ENCODE data around the gene PAX5. TPM values are rescaled to one million over a fixed set of nuclear protein-coding genes. Genes with fewer than 3 reads are reported as not detected.

The PAX5 gene
- total RNA-seq, 3 donors from 2014 or later, result 1.2 to 8.6 (median 1.7) TPM

DNA sequence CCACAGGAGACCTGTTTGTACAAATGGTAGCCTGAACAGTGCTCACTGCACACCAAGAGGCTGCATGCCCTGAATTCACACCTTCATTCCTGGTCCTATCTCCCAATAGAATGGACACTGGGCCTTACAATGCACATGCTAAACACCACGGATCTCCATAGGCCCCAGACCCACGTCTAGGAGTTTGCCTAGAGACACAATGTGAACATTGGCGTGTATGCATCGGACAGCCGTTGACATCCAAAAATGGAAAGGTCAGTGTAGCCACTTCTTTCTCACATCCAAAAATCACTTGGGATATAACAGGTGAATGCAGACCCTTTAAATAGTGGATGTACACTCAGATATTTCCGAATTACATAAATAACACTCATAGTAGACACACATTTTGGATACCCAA is 927 bp downstream of the PAX5 start:
- peak overlapping the region; percentile 59 for H3K4me3 Mint-ChIP-seq

DNA sequence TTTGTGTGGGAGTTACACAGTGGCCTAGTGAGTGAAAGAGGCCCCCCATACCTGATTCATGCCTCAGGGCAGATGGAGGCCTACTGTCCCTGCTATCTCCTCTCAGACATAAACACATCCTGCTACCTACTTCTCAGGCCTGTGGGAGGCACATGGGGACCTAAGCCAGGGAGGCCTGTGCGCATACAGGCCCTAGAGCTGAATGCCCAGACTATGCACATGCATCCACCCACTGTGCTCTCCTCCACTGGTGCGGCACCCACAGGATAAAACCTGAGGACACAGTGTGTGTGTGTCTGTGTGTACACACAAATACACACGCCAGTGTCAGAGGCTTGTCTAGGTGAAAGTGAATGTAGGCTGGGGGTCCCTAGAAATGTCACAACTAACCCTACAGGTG is 1.4 kb downstream of the PAX5 start:
- no peaks in the 10 kb centered on the region for H3K9me3 Mint-ChIP-seq
- peak overlapping the region; percentile 21 for H3K4me3 Mint-ChIP-seq
- peaks cover 6% of the 10 kb centered on the region for H3K36me3 Mint-ChIP-seq (ENCODE audit: insufficient read depth)
- peaks cover 58% of the 10 kb centered on the region for H3K4me1 Mint-ChIP-seq (ENCODE audit: low read depth)
- peaks cover 93% of the 10 kb centered on the region for H3K27me3 Mint-ChIP-seq (ENCODE audit: low read depth)
- DNase-seq, result no peak
- no peak for ATAC-seq

More for the DNA sequence above, 927 bp downstream of the PAX5 start:
- H3K4me1 Mint-ChIP-seq (ENCODE audit: low read depth), result peaks cover 56% of the 10 kb centered on the region
- peaks cover 6% of the 10 kb centered on the region for H3K36me3 Mint-ChIP-seq (ENCODE audit: insufficient read depth)
- H3K27me3 Mint-ChIP-seq (ENCODE audit: low read depth), result peaks cover 93% of the 10 kb centered on the region
- ATAC-seq, result no peak
- H3K9me3 Mint-ChIP-seq, result no peaks in the 10 kb centered on the region
- no peak for DNase-seq

DNA sequence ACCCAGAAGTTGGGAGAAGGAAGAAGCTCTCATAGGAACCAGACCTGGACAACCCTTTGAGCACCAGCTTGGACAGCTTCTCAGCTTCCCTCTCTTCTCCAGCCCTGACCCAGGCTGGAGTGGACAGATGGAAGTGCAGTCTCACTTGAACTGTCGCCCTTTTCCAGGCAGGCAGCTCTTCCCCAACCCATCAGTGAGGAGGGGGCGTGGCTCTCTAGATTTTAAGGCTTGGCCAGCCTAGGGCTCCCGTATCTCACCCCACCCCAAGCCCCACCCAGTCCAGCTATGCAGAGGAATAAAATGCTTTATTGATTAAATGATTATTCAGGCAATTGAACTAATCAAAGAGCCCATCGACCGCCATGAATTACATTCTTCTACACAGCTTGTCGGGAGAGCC is 2.2 kb downstream of the PAX5 start:
- H3K4me3 Mint-ChIP-seq, result peak overlapping the region; percentile 26
- H3K36me3 Mint-ChIP-seq (ENCODE audit: insufficient read depth), result peaks cover 3% of the 10 kb centered on the region
- ATAC-seq (no peak), DNase-seq (no peak)
- H3K9me3 Mint-ChIP-seq, result no peaks in the 10 kb centered on the region
- peaks cover 93% of the 10 kb centered on the region for H3K27me3 Mint-ChIP-seq (ENCODE audit: low read depth)
- H3K4me1 Mint-ChIP-seq (ENCODE audit: low read depth), result peaks cover 56% of the 10 kb centered on the region

DNA sequence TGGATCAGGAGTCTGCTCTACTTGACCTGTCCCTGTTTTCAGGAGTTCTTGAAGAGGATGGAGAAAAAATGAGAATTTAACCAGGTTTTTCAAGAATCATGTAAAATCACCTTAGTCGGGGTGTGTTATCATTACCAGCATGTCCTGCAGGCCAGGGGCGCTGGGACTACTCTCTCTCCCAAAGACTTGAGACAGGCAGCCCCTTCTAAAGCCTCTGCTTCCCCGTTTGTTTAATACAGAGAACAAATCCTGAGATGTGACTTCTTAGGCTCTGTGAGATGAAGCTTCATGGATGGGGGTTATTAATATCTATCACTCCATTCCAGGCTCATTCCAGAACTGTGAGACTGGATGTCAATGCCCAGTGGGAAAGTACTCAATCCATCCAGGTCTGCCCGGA is 3.0 kb downstream of the PAX5 start:
- ATAC-seq, result no peak
- Mint-ChIP-seq H3K9me3 (no peaks in the 10 kb centered on the region), H3K4me1 (ENCODE audit: low read depth) (peaks cover 54% of the 10 kb centered on the region), H3K27me3 (ENCODE audit: low read depth) (peaks cover 90% of the 10 kb centered on the region), H3K4me3 (no peak overlapping the region), H3K36me3 (ENCODE audit: insufficient read depth) (peaks cover 2% of the 10 kb centered on the region)
- DNase-seq, result no peak

DNA sequence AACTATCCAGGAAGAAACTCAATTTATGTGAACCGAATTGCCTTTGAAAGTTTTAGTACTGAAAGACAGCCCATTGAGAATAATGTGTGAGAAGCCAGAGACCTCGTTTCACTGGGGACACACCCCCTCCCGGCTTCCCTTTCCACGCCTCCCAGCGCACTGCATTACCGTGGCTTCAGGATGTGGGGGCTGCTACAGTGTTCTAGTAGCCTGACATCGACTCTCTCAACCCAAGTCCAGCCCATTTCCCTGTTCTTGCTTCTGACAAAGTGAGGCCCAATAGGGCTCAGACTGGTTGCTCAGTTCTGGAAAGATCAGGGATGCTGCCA is 3.5 kb downstream of the PAX5 start:
- H3K4me3 Mint-ChIP-seq, result peak overlapping the region; percentile 38
- no peaks in the 10 kb centered on the region for H3K36me3 Mint-ChIP-seq (ENCODE audit: insufficient read depth)
- no peak for DNase-seq
- no peaks in the 10 kb centered on the region for H3K9me3 Mint-ChIP-seq
- H3K27me3 Mint-ChIP-seq (ENCODE audit: low read depth), result peaks cover 90% of the 10 kb centered on the region
- ATAC-seq, result no peak
- peaks cover 54% of the 10 kb centered on the region for H3K4me1 Mint-ChIP-seq (ENCODE audit: low read depth)

DNA sequence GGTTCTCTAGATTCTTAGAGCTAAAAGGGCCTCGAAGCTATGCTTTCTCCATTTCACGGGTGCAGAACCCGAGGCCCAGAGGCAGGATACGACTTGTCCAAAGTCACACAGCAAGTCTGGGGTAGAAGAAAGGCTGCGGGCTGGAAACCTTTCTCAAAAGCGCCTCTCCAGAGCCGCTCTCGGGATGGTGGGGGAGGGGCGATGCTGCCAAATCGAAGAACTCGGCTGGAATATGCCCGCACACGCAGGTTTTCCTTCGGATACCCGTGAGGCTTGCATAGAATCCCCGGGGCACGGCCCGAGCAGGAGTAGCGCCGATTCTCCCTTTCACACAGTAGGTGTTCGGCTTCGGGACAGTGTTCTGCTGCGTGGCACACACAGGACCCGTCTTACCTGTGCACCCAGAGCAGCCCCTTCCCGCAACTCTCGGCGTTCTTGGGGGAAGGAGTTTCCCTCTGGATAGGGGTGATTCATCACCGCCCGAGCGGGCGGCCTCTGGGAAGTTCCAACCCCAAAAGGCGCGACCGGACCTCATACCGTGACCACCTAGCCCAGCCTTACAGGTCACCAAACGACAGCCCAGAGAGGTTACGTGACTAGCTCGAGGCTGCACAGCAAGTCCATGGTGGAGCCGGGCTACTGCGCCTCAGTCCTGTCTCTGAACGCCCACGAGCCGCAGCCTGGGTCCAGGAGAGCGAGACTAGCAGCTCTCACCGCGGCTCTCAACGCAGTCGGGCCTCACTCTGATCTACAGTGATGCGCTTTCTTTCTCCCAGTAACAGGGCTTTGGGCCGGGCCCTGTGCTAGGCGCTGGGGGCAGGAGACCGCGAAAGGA is 4.1 kb downstream of the PAX5 start:
- no peaks in the 10 kb centered on the region for H3K36me3 Mint-ChIP-seq (ENCODE audit: insufficient read depth)
- peaks cover 90% of the 10 kb centered on the region for H3K27me3 Mint-ChIP-seq (ENCODE audit: low read depth)
- H3K9me3 Mint-ChIP-seq, result no peaks in the 10 kb centered on the region
- peak overlapping the region; percentile 38 for H3K4me3 Mint-ChIP-seq
- H3K4me1 Mint-ChIP-seq (ENCODE audit: low read depth), result peaks cover 54% of the 10 kb centered on the region
- ATAC-seq (no peak), DNase-seq (no peak)

DNA sequence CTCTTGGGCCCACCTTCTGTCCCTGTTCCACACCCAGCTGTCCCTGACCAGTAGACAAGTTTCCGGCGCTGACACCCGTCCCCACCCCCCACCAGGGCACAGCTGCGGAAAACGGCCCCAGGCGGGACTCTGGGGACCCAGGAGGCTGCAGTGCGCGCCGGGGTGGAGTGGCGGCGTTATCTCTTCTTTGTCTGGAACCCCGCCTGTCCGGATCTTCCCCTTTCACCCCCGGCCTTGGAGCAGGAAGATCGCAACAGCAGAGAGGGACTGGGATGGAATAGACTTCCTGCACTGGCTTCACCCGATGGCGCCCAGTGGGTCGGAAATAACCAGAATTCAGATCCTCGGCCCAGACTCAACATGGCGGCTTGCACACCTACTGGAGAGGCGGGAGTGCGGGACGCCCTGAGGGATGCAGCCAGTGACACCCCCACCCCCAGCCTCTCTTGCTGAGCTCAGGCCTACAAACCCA is 4.7 kb downstream of the PAX5 start:
- Mint-ChIP-seq H3K4me3 (peak overlapping the region; percentile 16), H3K4me1 (ENCODE audit: low read depth) (peaks cover 53% of the 10 kb centered on the region), H3K9me3 (no peaks in the 10 kb centered on the region), H3K36me3 (ENCODE audit: insufficient read depth) (no peaks in the 10 kb centered on the region), H3K27me3 (ENCODE audit: low read depth) (peaks cover 92% of the 10 kb centered on the region)
- no peak for DNase-seq
- ATAC-seq, result no peak

DNA sequence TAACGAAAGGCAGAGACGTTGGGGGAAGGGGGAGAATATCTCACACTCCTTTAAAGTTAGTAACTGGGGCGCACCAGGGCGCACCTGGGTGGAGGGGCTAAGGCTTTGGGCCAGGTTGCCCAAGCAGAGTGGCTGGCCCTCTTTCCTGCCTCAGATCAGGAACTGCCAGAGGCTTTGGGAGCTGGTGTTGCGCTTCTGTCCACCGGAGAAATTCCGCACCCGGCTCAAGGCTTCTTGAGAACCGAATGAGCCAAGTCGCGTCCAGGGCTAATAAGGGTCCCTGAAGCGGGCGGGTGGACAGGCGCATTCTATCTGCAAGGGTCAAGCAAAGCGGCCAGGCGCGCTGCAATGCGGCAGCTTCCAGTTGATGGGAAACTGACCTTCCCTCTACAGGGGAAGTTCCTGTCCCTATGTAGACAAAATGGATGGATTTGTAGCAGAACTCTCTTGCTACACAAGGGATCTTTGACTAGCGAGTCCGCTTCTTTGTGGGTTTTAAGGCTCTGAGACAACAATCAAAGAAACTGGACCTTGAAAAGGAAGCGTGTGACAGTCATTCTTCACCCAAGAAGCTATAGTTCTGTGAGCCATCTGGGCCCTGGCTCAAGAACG is 5.5 kb downstream of the PAX5 start:
- ATAC-seq, result no peak
- peaks cover 48% of the 10 kb centered on the region for H3K4me1 Mint-ChIP-seq (ENCODE audit: low read depth)
- DNase-seq, result no peak
- H3K36me3 Mint-ChIP-seq (ENCODE audit: insufficient read depth), result no peaks in the 10 kb centered on the region
- H3K4me3 Mint-ChIP-seq, result no peak overlapping the region
- H3K9me3 Mint-ChIP-seq, result no peaks in the 10 kb centered on the region
- H3K27me3 Mint-ChIP-seq (ENCODE audit: low read depth), result peaks cover 94% of the 10 kb centered on the region

DNA sequence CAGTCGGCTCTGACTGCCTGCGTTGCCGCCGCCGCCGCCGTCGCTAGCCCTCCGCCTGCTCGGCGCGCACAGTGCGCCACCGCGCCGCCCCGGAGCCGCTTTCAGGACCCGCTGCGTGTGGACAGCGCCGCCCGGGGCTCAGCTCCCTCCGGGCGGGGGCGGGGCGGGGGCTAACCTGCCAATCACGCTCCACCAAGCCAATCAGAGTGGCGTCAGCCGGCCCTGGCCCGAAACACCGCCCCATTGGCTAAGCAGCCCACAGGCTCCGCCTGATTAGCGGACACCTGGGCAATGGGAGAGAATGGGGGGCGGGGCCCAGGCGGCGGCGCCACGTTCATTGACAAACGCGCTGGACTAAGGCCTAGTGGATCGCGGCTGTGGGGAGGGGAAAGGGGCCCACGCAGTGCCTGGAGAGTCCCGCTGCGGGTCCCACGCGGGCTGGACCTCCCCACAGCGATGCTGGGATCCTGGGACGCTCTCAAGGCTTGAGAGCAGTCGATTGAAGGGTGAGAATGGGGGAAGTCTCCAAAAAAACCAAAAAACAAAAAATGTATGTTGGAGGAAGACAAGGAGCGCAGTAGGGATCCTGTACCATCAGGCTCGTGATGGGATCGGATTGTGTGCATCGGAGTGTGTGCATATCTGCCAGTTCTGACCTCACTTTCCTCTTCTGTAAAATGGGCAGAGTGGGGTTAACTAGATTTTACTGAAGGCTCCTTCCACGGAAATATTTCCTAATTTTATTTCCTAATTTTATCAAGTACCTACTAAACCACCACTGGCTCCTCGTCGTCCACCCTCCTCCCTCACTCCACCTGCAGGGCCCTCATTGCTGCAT is 6.3 kb downstream of the PAX5 start:
- Mint-ChIP-seq H3K27me3 (ENCODE audit: low read depth) (peaks cover 94% of the 10 kb centered on the region), H3K36me3 (ENCODE audit: insufficient read depth) (no peaks in the 10 kb centered on the region), H3K4me3 (peak overlapping the region; percentile 73), H3K4me1 (ENCODE audit: low read depth) (peaks cover 48% of the 10 kb centered on the region), H3K9me3 (no peaks in the 10 kb centered on the region)
- DNase-seq, result peak; percentile 71
- peak; percentile 91 for ATAC-seq

DNA sequence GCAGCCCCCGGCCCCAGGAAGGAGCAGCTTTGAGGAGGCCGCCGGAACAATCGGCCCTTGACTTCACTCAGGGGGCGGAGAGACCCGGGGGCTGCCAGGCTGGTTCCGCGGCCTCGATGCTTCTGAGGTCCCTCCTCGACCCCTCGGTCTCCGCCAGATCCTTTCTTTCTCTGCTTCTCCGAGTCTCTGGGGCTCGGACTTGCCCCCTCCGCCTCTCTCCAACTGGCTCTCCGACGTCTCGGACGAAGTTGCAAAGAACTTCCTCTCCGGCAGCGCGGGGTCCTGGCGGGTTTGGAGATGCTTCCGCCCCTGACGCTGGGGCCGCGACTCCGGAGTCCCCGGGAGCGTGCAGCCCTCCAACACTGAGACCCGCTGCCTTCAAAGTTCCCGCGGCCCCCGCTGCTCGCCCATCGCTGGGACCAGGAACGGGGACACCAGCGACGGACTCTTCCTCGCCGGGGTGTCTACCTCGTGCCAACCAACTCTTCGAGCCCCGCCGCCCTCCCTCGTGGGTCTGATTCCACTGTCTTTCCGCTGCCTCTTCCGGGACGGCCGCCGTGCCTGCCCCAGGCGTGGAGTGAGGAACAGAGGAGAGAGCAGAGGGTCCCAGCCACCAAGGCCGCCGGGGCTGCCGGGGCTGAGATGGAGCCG is 7.0 kb downstream of the PAX5 start:
- H3K9me3 Mint-ChIP-seq, result no peaks in the 10 kb centered on the region
- no peaks in the 10 kb centered on the region for H3K36me3 Mint-ChIP-seq (ENCODE audit: insufficient read depth)
- H3K4me1 Mint-ChIP-seq (ENCODE audit: low read depth), result peaks cover 48% of the 10 kb centered on the region
- H3K27me3 Mint-ChIP-seq (ENCODE audit: low read depth), result peaks cover 90% of the 10 kb centered on the region
- DNase-seq, result no peak
- peak overlapping the region; percentile 73 for H3K4me3 Mint-ChIP-seq
- no peak for ATAC-seq

DNA sequence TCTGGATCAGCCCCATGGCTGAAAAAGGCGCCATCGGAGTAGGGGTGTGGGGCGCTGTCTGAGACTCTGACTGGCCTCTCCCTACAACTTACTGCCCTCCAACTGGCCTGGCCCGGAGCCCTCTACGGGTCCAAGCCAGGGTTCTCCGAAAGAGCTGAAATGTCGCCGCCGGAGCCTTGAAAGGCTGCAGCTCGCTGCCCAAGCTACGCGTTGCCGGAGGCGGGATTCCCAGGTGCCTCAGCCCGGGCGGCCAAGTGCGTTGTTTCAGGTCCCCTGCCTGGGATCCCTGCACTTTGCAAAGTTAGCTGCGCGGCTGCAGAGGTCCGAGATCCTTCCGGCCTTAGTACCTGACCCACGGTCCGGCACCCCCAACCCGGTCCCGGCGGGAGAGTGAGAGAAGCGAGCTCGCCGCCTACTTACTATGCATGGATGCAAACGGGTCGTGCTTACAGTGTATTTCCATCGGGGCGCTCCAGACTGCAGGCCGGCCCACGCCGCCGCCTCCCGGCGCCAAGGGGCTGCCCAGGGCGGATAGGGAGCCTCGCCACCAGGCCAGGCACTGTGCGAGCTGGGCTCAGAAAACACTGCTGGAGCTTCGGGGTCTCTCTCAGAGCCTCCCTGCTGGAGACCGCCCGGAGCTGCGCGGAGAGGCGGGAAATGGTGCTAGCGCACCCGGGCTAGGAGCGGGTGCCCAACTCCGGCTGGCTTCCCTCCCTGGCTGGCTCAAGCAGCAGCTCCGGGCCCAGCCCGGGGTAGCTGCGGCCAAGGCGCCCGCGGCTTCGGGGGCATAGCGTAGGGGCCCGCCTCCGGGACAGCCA is 7.7 kb downstream of the PAX5 start:
- no peak for DNase-seq
- Mint-ChIP-seq H3K4me3 (peak overlapping the region; percentile 73), H3K9me3 (no peaks in the 10 kb centered on the region), H3K36me3 (ENCODE audit: insufficient read depth) (no peaks in the 10 kb centered on the region), H3K4me1 (ENCODE audit: low read depth) (peaks cover 48% of the 10 kb centered on the region), H3K27me3 (ENCODE audit: low read depth) (peaks cover 90% of the 10 kb centered on the region)
- no peak for ATAC-seq

DNA sequence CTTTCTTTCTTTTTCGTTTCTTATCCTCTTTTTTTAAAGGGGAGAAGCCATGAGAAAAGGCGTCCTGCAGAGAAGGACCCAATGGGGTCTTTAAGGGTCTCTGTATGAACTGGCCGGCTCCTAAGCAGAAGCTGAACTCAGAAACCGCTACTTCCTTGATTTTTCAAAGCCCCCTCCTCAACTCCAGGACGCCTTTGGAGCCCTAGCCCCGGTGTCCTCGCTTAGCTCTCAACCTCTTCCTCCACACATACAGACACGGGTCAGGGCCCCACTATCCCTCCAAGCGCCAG is 8.3 kb downstream of the PAX5 start:
- Mint-ChIP-seq H3K4me1 (ENCODE audit: low read depth) (peaks cover 46% of the 10 kb centered on the region), H3K27me3 (ENCODE audit: low read depth) (peaks cover 91% of the 10 kb centered on the region), H3K36me3 (ENCODE audit: insufficient read depth) (no peaks in the 10 kb centered on the region), H3K4me3 (peak overlapping the region; percentile 73), H3K9me3 (no peaks in the 10 kb centered on the region)
- DNase-seq, result no peak
- ATAC-seq, result no peak

DNA sequence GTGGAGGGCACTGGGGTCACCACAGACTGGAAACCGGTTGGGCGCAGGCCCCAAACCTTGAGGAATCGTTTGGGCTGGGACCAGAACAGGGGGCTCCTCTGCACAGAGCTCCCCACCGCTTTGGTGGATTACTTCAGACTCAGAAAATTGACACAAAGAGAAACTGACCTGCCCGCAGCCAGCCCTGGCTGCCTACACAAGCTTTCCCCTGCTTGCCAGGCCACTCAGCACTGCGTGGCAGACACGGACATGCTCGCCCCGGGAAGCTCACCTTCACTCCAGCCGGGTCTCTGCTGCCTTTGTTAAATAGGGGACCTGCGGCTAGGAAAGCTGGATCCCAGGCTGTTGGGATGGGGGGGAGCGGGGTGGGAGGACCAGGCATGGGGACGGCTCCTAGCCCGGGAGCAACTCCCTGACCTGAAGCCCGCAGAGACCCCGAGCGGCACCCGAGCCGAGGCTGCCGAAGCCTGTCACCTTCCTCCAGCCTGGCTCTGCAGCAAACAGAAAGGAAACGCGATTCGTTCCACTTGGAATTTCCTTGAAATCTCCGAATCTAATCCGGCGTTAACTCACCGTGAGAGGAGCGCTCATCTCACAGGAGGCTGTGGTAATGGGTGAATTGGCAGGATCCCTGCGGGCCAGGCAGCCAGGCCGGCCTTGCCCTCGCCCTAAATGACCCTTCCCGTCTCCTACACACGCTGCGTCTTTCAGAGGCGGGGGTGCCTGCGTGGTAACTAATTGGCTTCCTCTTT is 8.8 kb downstream of the PAX5 start:
- Mint-ChIP-seq H3K27me3 (ENCODE audit: low read depth) (peaks cover 91% of the 10 kb centered on the region), H3K4me3 (peak overlapping the region; percentile 73), H3K36me3 (ENCODE audit: insufficient read depth) (no peaks in the 10 kb centered on the region), H3K4me1 (ENCODE audit: low read depth) (peaks cover 41% of the 10 kb centered on the region), H3K9me3 (no peaks in the 10 kb centered on the region)
- DNase-seq (no peak), ATAC-seq (no peak)

Measured in activated T-cell treated with anti-CD3 and anti-CD28 coated beads, Interleukin-2, amount 50 U/mL, for 4 hours (primary cell).